HG02610 (cell line): ENCODE results near the gene CACNA1B.
"Not testable (repeated sequence)": the region's sequence is repeated elsewhere in the genome, so short reads cannot be mapped to it uniquely, and the experiment has no call there.

Experiments
- ATAC-seq: cut with Tn5 transposase; IDR thresholded peaks from one replicate; pipeline ENCODE4 v1.9.1; 2021; ENCODE audit warnings: mild to moderate bottlenecking, moderate library complexity; ENCODE audit not compliant: unreplicated experiment

CACNA1B gene

DNA sequence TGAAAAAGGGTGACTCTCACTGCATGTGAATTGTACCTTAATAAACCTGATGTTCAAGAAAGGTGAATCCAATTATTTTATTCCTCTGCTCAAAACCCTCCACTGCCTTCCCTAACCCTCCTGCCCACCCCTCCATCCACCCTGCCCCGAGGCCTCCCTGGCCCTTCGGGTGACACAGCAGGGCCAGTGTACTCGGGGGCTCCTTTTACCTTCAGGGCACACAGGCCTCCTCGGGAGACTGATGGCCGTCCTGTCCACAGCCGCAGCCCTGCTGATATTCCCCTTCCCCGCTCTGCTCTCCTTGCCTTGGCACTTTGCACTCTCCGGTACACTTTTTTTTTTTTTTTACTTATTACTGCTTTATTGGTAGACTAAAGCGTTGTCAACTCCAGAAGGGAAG is 234.0 kb downstream of the CACNA1B start:
- no peak for ATAC-seq

DNA sequence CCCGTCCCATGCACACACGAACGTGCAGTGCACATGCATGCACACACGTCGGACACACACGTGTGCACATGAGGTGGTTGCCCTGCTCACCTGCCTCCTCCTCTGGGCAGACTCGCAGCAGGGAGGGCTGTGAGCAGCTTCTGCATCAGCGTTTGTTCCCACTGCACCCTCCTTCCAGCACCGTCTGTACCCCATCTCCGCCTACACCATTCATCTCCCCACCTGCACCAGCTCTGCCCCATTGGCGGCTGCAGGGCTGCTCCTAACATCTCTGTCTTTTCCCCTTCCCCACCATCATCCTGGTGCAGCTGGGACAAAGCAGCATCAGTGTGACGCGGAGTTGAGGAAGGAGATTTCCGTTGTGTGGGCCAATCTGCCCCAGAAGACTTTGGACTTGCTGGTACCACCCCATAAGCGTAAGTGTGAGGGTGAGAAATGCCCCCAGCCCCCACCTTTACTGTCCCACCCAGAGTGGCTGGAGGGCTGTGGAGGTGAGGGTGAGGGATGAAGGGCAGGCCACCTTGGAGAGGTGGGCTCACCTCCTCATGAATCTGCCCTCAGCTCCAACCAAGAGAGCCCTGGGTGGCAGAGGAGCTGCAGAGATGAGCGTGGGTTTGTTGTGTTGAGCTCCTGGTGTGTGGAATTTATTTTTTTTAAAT is 234.6 kb downstream of the CACNA1B start:
- no peak for ATAC-seq

DNA sequence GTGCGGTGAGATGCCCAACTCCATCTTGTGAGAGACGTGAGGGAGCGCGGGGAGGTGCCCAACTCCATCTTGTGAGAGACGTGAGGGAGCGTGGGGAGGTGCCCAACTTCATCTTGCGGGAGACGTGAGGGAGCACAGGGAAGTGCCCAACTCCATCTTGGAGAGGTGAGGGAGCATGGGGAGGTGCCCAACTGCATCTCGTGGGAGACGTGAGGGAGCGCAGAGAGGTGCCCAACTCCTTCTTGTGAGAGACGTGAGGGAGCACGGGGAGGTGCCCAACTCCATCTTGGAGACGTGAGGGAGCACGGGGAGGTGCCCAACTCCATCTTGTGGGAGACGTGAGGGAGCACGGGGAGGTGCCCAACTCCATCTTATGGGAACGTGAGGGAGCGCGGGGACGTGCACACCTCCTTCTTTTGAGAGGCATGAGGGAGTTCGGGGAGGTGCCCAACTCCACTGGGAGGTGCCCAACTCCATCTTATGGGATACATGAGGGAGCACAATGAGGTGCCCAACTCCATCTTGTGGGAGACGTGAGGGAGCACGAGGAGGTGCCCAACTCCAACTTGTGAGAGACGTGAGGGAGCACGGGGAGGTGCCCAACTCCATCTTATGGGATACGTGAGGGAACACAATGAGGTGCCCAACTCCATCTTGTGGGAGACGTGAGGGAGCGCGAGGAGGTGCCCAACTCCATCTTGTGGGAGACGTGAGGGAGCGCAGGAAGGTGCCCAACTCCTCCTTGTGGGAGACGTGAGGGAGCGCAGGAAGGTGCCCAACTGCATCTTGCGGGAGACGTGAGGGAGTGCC is 235.4 kb downstream of the CACNA1B start:
- no peak for ATAC-seq

DNA sequence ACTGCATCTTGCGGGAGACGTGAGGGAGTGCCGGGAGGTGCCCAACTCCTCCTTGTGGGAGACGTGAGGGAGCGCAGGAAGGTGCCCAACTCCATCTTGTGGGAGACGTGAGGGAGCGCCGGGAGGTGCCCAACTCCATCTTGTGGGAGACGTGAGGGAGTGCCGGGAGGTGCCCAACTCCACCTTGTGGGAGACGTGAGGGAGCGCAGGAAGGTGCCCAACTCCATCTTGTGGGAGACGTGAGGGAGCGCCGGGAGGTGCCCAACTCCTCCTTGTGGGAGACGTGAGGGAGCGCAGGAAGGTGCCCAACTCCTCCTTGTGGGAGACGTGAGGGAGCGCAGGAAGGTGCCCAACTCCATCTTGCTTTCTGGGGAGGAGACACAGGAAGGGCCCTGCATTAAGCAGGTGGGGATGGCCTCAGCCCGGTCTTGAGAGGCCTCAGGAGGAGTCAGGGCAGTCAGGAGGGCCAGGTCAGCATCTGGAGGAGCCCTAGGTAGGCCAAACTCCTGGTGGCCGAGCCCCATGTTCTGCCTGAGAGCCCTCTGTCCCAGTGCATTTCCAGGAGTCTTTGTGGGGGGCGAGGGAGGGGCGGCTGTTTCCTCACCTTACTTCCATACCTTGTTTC is 236.2 kb downstream of the CACNA1B start:
- ATAC-seq, result not testable (repeated sequence)

DNA sequence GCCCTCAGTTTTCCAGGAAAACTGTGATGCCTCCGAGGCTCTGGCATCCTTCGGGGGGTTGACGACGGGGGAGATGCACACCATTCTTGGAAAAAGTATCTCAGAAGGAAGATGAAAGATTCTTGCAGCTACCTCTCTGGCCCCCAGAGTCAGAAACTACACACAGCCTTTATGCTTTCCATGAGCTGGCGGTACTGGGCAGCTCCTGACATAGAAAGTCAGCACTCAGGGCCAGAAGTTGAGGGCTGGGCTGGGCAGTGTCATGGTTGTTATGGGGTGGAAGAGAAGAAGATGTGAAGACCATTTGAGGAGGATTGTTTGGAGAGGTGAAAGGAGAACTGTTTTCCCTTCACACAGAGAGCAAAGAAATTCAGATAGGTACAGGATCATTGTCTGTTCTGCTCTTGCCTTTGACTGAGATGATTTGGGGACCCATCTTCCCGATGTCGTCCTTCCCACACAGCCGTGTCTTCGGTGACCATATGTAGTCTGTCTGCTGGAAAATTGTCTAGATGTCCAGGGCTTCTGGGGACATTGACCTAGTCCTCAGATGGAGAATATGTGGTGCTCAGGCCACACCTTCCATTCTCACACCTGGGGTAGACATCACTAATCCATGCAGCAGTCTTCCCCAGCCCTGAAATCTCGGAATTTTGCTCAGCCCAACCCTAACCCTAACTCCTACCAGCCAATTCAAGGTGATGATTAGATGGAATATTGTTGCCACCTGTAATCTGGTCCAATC is 237.1 kb downstream of the CACNA1B start:
- no peak for ATAC-seq

DNA sequence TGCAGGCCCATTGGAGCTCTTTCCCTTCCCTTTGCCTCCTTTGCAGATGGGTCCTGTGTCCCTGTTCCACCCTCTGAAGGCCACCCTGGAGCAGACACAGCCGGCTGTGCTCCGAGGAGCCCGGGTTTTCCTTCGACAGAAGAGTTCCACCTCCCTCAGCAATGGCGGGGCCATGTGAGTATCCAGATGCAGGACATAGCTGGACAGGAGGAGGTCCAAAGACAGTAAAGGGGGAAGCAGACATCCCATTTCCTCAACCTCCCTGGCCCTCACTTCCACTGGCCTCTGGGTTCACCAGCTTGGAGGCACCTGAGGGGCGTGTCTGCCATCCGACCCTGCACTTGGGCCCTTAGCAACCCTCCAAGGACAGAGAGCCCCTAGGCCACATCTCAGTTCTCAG is 237.9 kb downstream of the CACNA1B start:
- ATAC-seq, result no peak

DNA sequence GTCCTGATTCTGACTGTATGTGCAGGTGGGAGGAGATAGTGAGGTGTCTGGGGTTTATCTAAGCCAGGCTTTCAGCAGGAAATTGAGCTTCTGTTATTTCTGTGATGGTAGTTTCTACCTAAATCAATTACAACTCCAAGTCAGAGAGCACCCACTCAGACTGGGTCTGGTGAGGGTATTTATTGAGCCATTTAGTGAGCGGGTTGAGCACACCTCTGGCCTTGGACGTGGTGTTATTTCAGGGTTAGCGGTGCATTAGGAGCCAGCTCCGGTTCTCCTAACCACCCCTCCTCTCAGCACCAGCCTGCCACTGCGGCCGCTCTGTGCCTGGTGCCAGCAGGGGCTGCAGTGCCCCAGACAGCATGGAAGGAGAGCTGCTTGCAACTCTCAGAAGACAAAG is 238.9 kb downstream of the CACNA1B start:
- ATAC-seq, result no peak

DNA sequence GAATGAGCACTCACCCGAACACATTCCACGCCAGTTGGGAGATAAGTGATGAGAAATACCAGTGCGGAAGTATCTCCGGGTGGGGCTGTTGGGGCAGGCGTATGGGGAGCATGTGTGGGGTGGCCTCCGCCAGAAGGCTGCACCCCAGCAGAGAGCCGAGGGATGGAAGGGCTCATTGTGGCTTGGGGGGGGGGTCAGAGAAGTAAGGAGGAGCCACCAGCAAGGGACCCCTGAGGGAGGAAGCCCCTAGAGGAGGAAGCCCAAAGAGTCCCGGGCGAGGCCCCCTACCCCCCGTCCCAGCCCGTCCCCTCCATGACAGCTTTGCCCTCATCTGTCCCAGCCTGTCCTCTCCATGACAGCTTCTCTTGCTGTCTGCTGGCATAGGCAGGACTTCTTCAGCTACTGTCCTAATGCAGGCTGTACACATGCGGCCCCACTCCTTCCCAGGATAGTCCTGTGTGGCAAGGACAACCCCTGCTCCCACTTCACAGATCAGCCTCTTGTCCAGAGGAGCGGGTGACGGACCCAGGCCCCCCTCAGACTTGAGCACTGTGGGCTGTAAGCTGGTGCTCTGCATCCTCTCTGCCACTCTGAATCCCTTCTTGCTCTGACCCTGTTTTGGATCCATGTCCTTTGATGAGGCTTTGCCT is 239.6 kb downstream of the CACNA1B start:
- ATAC-seq, result no peak

DNA sequence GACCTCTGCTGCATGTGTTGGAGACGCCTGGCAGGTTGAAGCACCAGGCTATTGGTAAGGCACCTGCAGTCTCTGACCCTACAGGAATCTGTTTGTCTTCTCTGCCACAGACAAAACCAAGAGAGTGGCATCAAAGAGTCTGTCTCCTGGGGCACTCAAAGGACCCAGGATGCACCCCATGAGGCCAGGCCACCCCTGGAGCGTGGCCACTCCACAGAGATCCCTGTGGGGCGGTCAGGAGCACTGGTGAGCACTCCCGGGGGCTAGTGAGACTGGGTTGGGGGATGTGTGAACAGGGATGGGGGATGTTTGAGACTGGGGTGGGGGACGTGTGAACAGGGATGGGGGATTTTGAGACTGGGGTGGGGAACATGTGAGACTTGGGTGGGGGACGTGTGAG is 240.3 kb downstream of the CACNA1B start:
- ATAC-seq, result no peak

DNA sequence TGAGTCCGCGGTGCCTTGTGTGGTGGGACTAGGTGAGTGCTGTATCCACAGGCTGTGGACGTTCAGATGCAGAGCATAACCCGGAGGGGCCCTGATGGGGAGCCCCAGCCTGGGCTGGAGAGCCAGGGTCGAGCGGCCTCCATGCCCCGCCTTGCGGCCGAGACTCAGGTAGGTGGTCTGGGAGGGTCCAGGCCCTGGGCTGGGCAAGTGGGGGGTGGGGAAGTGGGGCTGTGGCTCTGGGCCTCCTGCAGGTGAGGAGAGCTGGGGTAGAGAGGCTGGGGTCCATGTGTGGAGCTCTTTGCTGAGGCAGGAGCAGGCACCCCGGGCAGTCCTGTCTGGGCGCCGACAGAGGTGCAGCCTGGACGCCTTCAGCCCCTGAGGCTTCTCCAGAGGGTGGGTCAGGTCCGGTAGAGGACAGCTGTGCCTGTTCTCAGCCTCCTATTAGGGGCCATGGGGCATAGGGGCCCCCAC is 241.1 kb downstream of the CACNA1B start:
- ATAC-seq, result no peak

DNA sequence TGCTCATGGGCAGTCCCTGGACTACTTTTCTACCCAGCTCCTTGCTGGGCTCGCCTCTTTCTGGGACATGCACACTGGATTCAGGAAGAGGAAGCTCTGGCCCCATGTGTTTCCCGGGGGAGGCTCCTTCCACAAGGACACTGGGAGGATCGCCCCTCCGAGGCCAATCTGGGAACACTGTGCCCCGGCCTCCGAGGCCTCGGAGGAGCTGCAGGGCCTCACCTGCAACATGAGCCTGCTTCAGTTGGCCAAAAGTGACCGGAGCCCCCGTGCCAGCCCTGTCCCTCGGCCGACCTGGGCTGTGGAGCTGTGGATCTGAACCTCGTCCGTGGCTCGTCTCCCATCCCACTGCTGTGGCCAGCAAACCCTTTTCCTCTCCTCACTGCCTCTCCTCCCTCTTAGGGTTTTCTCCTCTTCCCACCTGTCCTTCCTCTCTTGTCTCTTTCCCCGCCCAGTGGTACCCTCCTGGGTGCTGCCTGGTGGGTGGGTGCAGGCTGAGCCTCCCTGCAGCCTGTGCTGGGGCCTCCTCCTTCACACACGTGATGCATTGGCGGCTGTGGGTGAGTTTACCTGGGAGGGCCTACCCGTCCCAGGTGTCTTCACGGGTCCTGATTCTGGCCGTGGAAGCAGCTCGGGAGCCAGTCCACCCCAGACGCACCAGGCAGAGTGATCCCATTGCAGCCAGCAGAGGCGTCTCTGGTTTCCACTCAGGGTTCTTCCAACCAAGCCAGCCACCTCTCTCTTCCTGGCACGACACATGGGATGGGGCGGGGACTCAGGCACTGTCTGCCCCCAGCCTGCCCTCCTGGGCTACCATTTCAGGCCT is 241.8 kb downstream of the CACNA1B start:
- ATAC-seq, result no peak

DNA sequence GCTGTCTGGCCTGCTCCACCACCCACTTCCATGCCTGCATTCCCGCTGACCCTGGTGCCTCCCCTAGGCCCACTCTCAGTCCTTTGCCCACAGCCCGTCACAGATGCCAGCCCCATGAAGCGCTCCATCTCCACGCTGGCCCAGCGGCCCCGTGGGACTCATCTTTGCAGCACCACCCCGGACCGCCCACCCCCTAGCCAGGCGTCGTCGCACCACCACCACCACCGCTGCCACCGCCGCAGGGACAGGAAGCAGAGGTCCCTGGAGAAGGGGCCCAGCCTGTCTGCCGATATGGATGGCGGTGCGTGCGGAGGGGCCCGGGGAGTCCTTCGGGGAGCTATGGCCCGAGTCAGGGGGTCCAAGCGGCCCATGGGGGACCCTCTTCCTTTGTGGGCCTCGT is 242.5 kb downstream of the CACNA1B start:
- no peak for ATAC-seq

DNA sequence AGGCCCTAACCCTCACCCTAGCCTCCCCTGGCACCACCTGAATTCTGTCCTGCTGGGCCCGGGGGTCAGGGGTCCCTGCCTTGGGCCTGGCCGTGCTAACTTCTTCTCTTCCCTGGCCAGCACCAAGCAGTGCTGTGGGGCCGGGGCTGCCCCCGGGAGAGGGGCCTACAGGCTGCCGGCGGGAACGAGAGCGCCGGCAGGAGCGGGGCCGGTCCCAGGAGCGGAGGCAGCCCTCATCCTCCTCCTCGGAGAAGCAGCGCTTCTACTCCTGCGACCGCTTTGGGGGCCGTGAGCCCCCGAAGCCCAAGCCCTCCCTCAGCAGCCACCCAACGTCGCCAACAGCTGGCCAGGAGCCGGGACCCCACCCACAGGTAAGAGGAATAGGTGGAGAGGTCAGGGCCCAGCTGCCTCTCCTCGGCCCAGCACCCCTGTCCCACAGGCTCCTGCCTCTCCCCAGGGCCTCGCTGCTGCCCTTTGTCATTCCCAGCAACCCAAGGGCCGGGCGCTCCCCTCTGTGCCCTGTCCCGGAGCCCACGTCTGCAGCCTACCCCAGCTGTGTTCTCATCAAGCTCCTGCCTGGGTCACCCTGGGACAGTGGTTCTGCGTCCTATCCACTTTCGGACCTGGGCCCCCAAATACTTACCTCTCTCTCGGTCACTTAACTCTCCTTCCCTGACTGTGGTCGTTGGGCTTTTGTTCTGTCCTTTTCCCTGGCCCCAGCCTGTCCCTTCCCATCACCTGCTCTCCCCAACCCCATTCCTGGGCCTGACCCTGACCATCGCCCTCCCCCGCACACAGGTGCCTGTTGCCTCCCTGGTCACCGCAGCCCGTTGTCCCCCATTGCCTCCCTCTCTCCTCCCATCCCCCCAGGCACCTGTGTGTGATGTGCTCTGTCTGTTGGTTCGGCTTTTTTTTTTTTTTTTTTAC is 243.2 kb downstream of the CACNA1B start:
- no peak for ATAC-seq

DNA sequence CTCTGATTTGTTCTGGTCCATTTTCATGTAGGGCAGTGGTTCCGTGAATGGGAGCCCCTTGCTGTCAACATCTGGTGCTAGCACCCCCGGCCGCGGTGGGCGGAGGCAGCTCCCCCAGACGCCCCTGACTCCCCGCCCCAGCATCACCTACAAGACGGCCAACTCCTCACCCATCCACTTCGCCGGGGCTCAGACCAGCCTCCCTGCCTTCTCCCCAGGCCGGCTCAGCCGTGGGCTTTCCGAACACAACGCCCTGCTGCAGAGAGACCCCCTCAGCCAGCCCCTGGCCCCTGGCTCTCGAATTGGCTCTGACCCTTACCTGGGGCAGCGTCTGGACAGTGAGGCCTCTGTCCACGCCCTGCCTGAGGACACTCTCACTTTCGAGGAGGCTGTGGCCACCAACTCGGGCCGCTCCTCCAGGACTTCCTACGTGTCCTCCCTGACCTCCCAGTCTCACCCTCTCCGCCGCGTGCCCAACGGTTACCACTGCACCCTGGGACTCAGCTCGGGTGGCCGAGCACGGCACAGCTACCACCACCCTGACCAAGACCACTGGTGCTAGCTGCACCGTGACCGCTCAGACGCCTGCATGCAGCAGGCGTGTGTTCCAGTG is 244.0 kb downstream of the CACNA1B start:
- ATAC-seq, result no peak

DNA sequence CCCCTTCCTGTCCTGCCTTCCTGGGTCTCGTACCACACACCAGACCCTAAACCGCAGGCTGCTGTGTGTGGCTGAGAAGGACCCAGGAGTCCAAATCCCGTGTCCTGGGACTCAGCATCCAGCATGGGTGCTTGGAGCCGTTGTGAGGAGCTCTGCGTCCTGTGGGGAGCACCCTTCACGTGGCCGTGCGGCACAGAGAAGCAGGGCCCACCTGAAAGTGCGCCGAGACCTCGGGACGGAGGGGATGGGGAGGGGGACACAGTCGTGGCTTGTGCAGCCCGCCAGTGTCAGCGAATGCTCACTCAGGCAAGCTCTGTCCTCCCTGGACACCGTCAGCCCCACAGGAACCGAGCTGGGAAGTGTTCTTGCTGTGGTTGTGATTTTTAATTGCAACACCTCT is 244.6 kb downstream of the CACNA1B start:
- ATAC-seq, result no peak

DNA sequence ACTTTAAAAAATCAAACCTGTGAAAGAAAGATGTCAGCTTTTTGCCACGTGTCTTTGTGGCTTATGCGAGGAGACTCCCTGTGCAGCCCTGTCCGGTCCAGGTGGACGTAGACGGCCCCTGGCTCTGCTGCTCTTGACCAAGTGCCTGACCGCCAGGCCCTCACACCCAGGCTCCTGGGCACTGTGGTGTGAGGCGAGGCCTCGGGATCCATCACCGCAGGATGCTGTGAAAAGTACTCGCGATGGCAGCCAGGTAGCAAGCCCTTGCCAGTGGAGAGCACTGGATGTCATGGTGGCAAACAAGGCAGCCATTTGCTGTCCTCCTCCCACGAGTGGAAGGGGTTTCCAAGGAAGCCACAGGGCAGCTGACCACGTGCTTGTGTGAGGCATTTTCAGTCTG is 245.1 kb downstream of the CACNA1B start:
- ATAC-seq, result no peak

DNA sequence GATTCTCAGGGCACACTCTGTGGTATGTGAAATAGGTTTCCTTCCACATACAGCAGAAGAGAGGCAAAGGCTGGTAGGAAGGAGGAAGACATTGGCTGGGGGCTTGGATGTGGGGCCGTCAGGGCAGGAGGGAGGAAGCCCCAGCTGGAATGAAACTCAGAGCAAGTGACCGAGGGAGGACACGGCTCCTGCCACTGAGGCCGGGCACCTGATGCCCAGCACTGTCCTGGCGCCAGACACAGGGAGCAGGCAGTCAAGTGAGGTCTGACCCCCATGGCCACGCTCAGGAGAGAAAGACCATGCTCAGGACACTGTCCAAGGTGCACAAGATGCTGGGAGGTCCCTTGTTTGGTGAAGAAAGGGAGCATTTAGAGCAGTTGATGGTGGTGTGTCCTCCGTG is 245.5 kb downstream of the CACNA1B start:
- ATAC-seq, result no peak

DNA sequence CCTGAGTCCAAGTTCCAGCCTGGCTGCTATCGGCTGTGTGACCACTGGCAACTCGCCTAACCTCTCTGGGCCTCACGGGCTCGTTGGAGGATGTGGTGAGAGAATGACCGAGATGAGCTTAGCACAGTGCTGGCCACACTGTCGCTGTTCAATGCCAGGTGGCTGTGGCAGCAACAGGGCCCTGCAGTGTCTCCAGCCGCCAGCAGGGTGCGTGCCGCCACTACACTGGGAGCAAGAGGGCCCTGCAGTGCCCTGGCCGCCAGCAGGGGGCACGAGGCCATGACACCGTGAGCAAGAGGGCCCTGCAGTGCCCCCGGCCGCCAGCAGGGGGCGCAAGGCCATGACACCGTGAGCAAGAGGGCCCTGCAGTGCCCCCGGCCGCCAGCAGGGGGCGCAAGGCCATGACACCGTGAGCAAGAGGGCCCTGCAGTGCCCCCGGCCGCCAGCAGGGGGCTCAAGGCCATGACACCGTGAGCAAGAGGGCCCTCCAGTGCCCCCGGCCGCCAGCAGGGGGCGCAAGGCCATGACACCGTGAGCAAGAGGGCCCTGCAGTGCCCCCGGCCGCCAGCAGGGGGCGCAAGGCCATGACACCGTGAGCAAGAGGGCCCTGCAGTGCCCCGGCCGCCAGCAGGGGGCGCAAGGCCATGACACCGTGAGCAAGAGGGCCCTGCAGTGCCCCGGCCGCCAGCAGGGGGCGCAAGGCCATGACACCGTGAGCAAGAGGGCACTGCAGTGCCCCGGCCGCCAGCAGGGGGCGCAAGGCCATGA is 248.7 kb downstream of the CACNA1B start:
- ATAC-seq, result not testable (repeated sequence)
